OCI-LY3 (cell line): ENCODE results near the gene TMEM185A.
"Not testable (repeated sequence)": the region's sequence is repeated elsewhere in the genome, so short reads cannot be mapped to it uniquely, and the experiment has no call there.

ENCODE experiments used
- H2AFZ ChIP-seq: fragments of 200-600, 300-600 bp; shearing (Covaris generic); 2 replicates; pipeline ENCODE4 v1.6.0; 2014; ENCODE audit warnings: antibody characterized with exemption, low read depth, low read length
- H3K27ac ChIP-seq: fragments of 200-600, 300-600 bp; sonication (generic); 2 replicates; pipeline ENCODE4 v1.5.1; 2014; ENCODE audit warnings: mild to moderate bottlenecking, low read length, moderate library complexity, mixed read lengths
- H3K27me3 ChIP-seq: fragments of 200-600, 300-600 bp; sonication (generic); 2 replicates; pipeline ENCODE4 v1.6.1; 2014; ENCODE audit warnings: low read depth, low read length, mixed read lengths
- H3K36me3 ChIP-seq: fragments of 200-600, 300-600 bp; sonication (generic); replicated peaks from 2 replicates; pipeline ENCODE3; 2014; ENCODE audit warnings: low read depth, low read length, mixed read lengths
- H3K4me1 ChIP-seq: fragments of 300-600, 200-600 bp; sonication (generic); 2 replicates; pipeline ENCODE4 v1.6.1; 2014; ENCODE audit warnings: low read length, mixed read lengths
- H3K4me2 ChIP-seq: fragments of 200-600, 300-600 bp; sonication (generic); 2 replicates; pipeline ENCODE4 v1.6.1; 2014; ENCODE audit warnings: low read length, mixed read lengths
- H3K4me3 ChIP-seq: fragments of 300-600, 200-600 bp; sonication (generic); 2 replicates; pipeline ENCODE4 v1.5.1; 2014; ENCODE audit warnings: antibody characterized with exemption, mild to moderate bottlenecking, low read length, moderate library complexity
- H3K79me2 ChIP-seq: fragments of 300-600, 200-600 bp; shearing (Covaris generic); 2 replicates; pipeline ENCODE4 v1.6.1; 2014; ENCODE audit warnings: mild to moderate bottlenecking, low read length, mixed read lengths
- H3K9ac ChIP-seq: fragments of 300-600, 200-600 bp; shearing (Covaris generic); 2 replicates; pipeline ENCODE4 v1.6.0; 2014; ENCODE audit warnings: mild to moderate bottlenecking, low read length, moderate library complexity
- H3K9me3 ChIP-seq: fragments of 200-600, 300-600 bp; shearing (Covaris generic); 2 replicates; pipeline ENCODE4 v1.6.1; 2014; ENCODE audit warnings: low read length, mixed read lengths; ENCODE audit not compliant: insufficient read depth
- H4K20me1 ChIP-seq: fragments of 200-600, 300-600 bp; sonication (generic); 2 replicates; pipeline ENCODE4 v1.6.1; 2016; ENCODE audit warnings: low read length, mixed read lengths; ENCODE audit not compliant: insufficient read depth
- EZH2phosphoT487 ChIP-seq: fragments of 200-600 bp; shearing (Covaris generic); IDR thresholded peaks from 2 replicates; pipeline ENCODE4 v1.6.1; 2018; ENCODE audit warnings: antibody characterized with exemption, mixed run types, low read depth
- TF ChIP-seq, protein P1 (sequence below): fragments of 200-600, 300-600 bp; sonication (generic); IDR thresholded peaks from 2 replicates; pipeline ENCODE4 v1.5.1; 2014; ENCODE audit warnings: antibody characterized with exemption, low read length, low read depth

TMEM185A gene

GRCh38 chrX:149563359-149563758, 68.2 kb downstream of the TMEM185A start:
- no peak overlapping the region for H3K4me3 ChIP-seq
- H3K79me2 ChIP-seq: no peaks in the 10 kb centered on the region
- no peaks in the 10 kb centered on the region for H3K4me1 ChIP-seq
- TF ChIP-seq, protein P1, sequence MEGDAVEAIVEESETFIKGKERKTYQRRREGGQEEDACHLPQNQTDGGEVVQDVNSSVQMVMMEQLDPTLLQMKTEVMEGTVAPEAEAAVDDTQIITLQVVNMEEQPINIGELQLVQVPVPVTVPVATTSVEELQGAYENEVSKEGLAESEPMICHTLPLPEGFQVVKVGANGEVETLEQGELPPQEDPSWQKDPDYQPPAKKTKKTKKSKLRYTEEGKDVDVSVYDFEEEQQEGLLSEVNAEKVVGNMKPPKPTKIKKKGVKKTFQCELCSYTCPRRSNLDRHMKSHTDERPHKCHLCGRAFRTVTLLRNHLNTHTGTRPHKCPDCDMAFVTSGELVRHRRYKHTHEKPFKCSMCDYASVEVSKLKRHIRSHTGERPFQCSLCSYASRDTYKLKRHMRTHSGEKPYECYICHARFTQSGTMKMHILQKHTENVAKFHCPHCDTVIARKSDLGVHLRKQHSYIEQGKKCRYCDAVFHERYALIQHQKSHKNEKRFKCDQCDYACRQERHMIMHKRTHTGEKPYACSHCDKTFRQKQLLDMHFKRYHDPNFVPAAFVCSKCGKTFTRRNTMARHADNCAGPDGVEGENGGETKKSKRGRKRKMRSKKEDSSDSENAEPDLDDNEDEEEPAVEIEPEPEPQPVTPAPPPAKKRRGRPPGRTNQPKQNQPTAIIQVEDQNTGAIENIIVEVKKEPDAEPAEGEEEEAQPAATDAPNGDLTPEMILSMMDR: no peak
- TF ChIP-seq EZH2phosphoT487: no peak
- H3K9me3 ChIP-seq: no peaks in the 10 kb centered on the region
- no peaks in the 10 kb centered on the region for H3K27me3 ChIP-seq
- H3K9ac ChIP-seq: no peak overlapping the region
- no peak overlapping the region for H3K27ac ChIP-seq
- H3K4me2 ChIP-seq: no peak overlapping the region
- H4K20me1 ChIP-seq: no peaks in the 10 kb centered on the region
- no peak overlapping the region for H2AFZ ChIP-seq
- no peaks in the 10 kb centered on the region for H3K36me3 ChIP-seq

GRCh38 chrX:149555251-149555650, 76.3 kb downstream of the TMEM185A start:
- H4K20me1 ChIP-seq, H3K4me2 ChIP-seq, H3K9me3 ChIP-seq, H3K4me1 ChIP-seq, H3K36me3 ChIP-seq, H3K79me2 ChIP-seq, H3K27me3 ChIP-seq, H3K27ac ChIP-seq, H3K4me3 ChIP-seq, H3K9ac ChIP-seq, H2AFZ ChIP-seq: not testable (repeated sequence)

DNA sequence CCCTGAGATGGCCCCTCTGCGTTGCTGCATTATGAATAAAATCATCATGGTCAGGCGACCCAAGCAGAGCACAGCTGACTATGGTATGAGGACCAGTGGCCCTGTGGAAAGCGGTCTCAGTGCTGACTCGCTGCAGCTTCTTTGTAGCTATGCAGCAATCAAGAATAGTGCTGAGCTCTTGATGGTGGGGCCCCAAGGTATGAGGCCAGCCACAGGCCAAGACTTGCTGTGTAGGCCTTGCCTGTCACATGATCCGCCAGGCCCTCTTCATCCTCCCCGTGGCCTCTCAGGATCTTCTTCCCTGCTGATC, 79.7 kb downstream of the TMEM185A start:
- H3K4me3 ChIP-seq: not testable (repeated sequence)

GRCh38 chrX:149551245-149551938, 80.2 kb downstream of the TMEM185A start:
- not testable (repeated sequence) for H3K4me3 ChIP-seq, H2AFZ ChIP-seq, H3K36me3 ChIP-seq, H3K4me1 ChIP-seq, H4K20me1 ChIP-seq, H3K4me2 ChIP-seq, H3K27me3 ChIP-seq, H3K9me3 ChIP-seq, H3K79me2 ChIP-seq, H3K9ac ChIP-seq, H3K27ac ChIP-seq

More for the DNA sequence above, 79.7 kb downstream of the TMEM185A start:
- not testable (repeated sequence) for H3K9ac ChIP-seq, H2AFZ ChIP-seq, H4K20me1 ChIP-seq, H3K79me2 ChIP-seq, H3K27me3 ChIP-seq, H3K27ac ChIP-seq, H3K4me1 ChIP-seq, H3K36me3 ChIP-seq, H3K4me2 ChIP-seq, H3K9me3 ChIP-seq

GRCh38 chrX:149550454-149550853, 81.1 kb downstream of the TMEM185A start:
- not testable (repeated sequence) for H3K27me3 ChIP-seq, H3K36me3 ChIP-seq, H3K9ac ChIP-seq, H3K4me1 ChIP-seq, H2AFZ ChIP-seq, H3K4me3 ChIP-seq, H3K4me2 ChIP-seq, H4K20me1 ChIP-seq, H3K79me2 ChIP-seq, H3K27ac ChIP-seq, H3K9me3 ChIP-seq

- not testable (repeated sequence) for H3K36me3 ChIP-seq, H3K4me2 ChIP-seq, H3K79me2 ChIP-seq, H3K27ac ChIP-seq, H4K20me1 ChIP-seq, H3K27me3 ChIP-seq, H3K9ac ChIP-seq, H3K9me3 ChIP-seq, H2AFZ ChIP-seq, H3K4me3 ChIP-seq
- peaks cover 15% of the 10 kb centered on the region for H3K4me1 ChIP-seq
These were observed 81.9 kb downstream of the TMEM185A start, which contains the start of gene HSFX3 for GRCh38 chrX:149549701-149550100. TSS of gene HSFX3 (minus strand) at chrX:149549924. CDS start at chrX:149549852, 72 bp downstream.

DNA sequence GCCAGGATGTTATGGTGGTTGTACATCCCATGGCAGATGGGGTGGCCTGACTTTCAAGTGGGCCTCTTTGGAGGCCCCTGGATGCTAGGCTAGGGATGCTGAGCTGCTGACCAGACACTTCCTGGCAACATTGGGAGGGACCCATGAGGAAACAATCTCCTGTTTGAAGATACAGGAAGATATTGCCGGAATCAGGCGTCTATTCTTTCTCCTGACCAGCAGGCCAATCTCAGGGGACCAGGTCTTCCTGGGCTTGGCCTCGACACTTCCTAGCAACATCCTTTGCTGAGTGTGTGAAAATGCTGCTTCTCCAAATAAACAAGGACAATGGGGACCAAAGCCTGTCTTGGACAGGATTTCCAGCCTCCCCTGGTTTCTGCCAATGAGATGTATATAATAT, 83.8 kb downstream of the TMEM185A start:
- not testable (repeated sequence) for H4K20me1 ChIP-seq, H3K9ac ChIP-seq, H3K27ac ChIP-seq, H3K4me2 ChIP-seq, H3K4me3 ChIP-seq, H3K36me3 ChIP-seq, H3K79me2 ChIP-seq, H3K27me3 ChIP-seq, H2AFZ ChIP-seq, H3K9me3 ChIP-seq
- H3K4me1 ChIP-seq: peaks cover 17% of the 10 kb centered on the region

DNA sequence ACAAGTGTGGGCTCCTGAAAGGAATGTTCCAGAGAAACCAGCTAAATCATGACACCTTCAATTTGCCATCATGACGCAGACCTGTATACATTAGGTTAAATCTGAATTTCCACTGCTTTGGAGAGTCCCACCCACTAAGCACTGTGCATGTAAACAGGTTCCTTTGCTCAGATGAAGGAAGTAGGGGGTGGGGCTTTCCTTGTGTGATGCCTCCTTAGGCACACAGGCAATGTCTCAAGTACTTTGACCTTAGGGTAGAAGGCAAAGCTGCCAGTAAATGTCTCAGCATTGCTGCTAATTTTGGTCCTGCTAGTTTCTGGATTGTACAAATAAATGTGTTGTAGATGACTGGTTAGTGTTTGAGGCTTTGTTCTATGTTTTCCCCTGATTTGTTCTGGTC, 84.6 kb downstream of the TMEM185A start:
- H3K36me3 ChIP-seq, H3K79me2 ChIP-seq: not testable (repeated sequence)

More for the DNA sequence above, 84.6 kb downstream of the TMEM185A start:
- not testable (repeated sequence) for H3K4me2 ChIP-seq, H3K9ac ChIP-seq, H3K27me3 ChIP-seq, H2AFZ ChIP-seq, H3K9me3 ChIP-seq, H3K4me3 ChIP-seq, H4K20me1 ChIP-seq
- peak overlapping the region; percentile 71; the same call in 1 of the 2 replicates for H3K27ac ChIP-seq
- peaks cover 18% of the 10 kb centered on the region for H3K4me1 ChIP-seq
